ENCODE measurements around the gene TDRD10. TPM values are rescaled to one million over a fixed set of nuclear protein-coding genes. Genes with fewer than 3 reads are reported as not detected.

Gene TDRD10
- not detected for polyA plus RNA-seq (2013, experiment 1 of 2; ENCODE audit: insufficient read length)
- polyA plus RNA-seq (2013, experiment 2 of 2; ENCODE audit: insufficient read length): 0.18 TPM

- DNase-seq: no peak
These were observed at the start of gene TDRD10, which contains the start of gene SHE for GRCh38 chr1:154502066-154502743. Gene TDRD10, plus strand, starts transcription at chr1:154502219. Its CDS starts 4,685 bp downstream, at chr1:154506904. Gene SHE, minus strand, starts transcription at chr1:154502412. Its CDS starts 386 bp downstream, at chr1:154502026.

GRCh38 chr1:154453161-154453560 lies 48.9 kb upstream of the TDRD10 start:
- peak; percentile 66 for DNase-seq

- DNase-seq: peak; percentile 64
These were observed 48.3 kb upstream of the TDRD10 start for GRCh38 chr1:154453574-154454352.

GRCh38 chr1:154454386-154455120 lies 47.5 kb upstream of the TDRD10 start:
- DNase-seq: no peak

- no peak for DNase-seq
These were observed 45.4 kb upstream of the TDRD10 start for GRCh38 chr1:154456631-154457030.

- peak; percentile 29 for DNase-seq
These were observed 42.9 kb upstream of the TDRD10 start for GRCh38 chr1:154459080-154459479.

- DNase-seq: no peak
These were observed 41.2 kb upstream of the TDRD10 start for GRCh38 chr1:154460695-154461260.

GRCh38 chr1:154463512-154463990 lies 38.5 kb upstream of the TDRD10 start:
- DNase-seq: peak; percentile 41

GRCh38 chr1:154465621-154466195 lies 36.3 kb upstream of the TDRD10 start:
- no peak for DNase-seq

GRCh38 chr1:154466206-154466605 lies 35.8 kb upstream of the TDRD10 start:
- DNase-seq: no peak

- DNase-seq: peak; percentile 26
These were observed 35.0 kb upstream of the TDRD10 start for GRCh38 chr1:154466921-154467417.

- DNase-seq: no peak
These were observed 34.5 kb upstream of the TDRD10 start for GRCh38 chr1:154467434-154468102.

- DNase-seq: no peak
These were observed 33.3 kb upstream of the TDRD10 start for GRCh38 chr1:154468535-154469250.

- no peak for DNase-seq
These were observed 32.0 kb upstream of the TDRD10 start for GRCh38 chr1:154469844-154470560.

- no peak for DNase-seq
These were observed 30.7 kb upstream of the TDRD10 start for GRCh38 chr1:154471304-154471703.

GRCh38 chr1:154474802-154475201 lies 27.2 kb upstream of the TDRD10 start:
- peak; percentile 95 for DNase-seq

GRCh38 chr1:154476791-154477190 lies 25.2 kb upstream of the TDRD10 start:
- DNase-seq: no peak

GRCh38 chr1:154478013-154478412 lies 24.0 kb upstream of the TDRD10 start:
- no peak for DNase-seq

GRCh38 chr1:154478639-154479038 lies 23.4 kb upstream of the TDRD10 start:
- peak; percentile 47 for DNase-seq
